PC-3 (cell line): Measurements from ENCODE around the gene ACP1. TPM values are rescaled to one million over a fixed set of nuclear protein-coding genes. Genes with fewer than 3 reads are reported as not detected.

Experiments used
- ATAC-seq: fragments of 200-7000 bp; cut with Tn5 transposase; 2 replicates; pipeline ENCODE4 v1.9.1; 2020; ENCODE audit warnings: mild to moderate bottlenecking, moderate library complexity
- BruUV-seq: library from RNA; stranded (reverse); fragments of 400-500 nt; replicated peaks from 2 replicates; lab custom pipeline; 2021; lab: Mats Ljungman, UMichigan
- CTCF ChIA-PET: fragments of 300-600 bp; sonication (Branson Sonifier 250); formaldehyde crosslinking; loops from one replicate; lab custom pipeline; 2022; ENCODE audit warnings: antibody characterized with exemption; lab: Charles Lee
- POLR2A ChIA-PET: fragments of 300-600 bp; sonication (Branson Sonifier 250); formaldehyde crosslinking; loops from one replicate; lab custom pipeline; 2022; ENCODE audit warnings: antibody characterized with exemption; ENCODE audit not compliant: unreplicated experiment; lab: Charles Lee
- DNase-seq: peaks from one replicate; pipeline ENCODE4 v3.0.0-alpha.2; 2015
- H2AFZ ChIP-seq: fragments of 300-600 bp; sonication (generic); 2 replicates; pipeline ENCODE4 v1.6.0; 2016; ENCODE audit warnings: antibody characterized with exemption, low read length
- H3F3A ChIP-seq: fragments of 300-600 bp; sonication (generic); one replicate; pipeline ENCODE4 v1.6.0; 2017; ENCODE audit warnings: antibody characterized with exemption, low read length, control low read depth, mild to moderate bottlenecking; ENCODE audit not compliant: unreplicated experiment
- H3K27ac ChIP-seq: fragments of 300-600 bp; sonication (generic); 2 replicates; pipeline ENCODE4 v1.5.1; 2016; ENCODE audit warnings: mild to moderate bottlenecking, low read length
- H3K27me3 ChIP-seq: fragments of 300-600 bp; sonication (generic); 2 replicates; pipeline ENCODE4 v1.6.1; 2016; ENCODE audit warnings: low read length, mixed read lengths
- H3K36me3 ChIP-seq: fragments of 300-600 bp; sonication (generic); 2 replicates; pipeline ENCODE4 v1.6.1; 2016; ENCODE audit warnings: low read depth, mixed run types, low read length, mixed read lengths
- H3K4me1 ChIP-seq: fragments of 300-600 bp; sonication (generic); 2 replicates; pipeline ENCODE4 v1.5.1; 2016; ENCODE audit warnings: low read length; ENCODE audit not compliant: insufficient read depth
- H3K4me2 ChIP-seq: fragments of 300-600 bp; sonication (generic); 2 replicates; pipeline ENCODE4 v1.6.0; 2016; ENCODE audit warnings: low read length
- H3K4me3 ChIP-seq: fragments of 300-600 bp; sonication (generic); 2 replicates; pipeline ENCODE4 v1.5.1; 2016; ENCODE audit warnings: mild to moderate bottlenecking, low read length, mixed read lengths
- H3K79me2 ChIP-seq: fragments of 300-600 bp; sonication (generic); 2 replicates; pipeline ENCODE4 v1.6.1; 2017; ENCODE audit warnings: low read length, mixed read lengths
- H3K9ac ChIP-seq: fragments of 300-600 bp; sonication (generic); 2 replicates; pipeline ENCODE4 v1.6.0; 2016; ENCODE audit warnings: mild to moderate bottlenecking, low read length
- H3K9me2 ChIP-seq: fragments of 300-600 bp; sonication (generic); replicated peaks from 2 replicates; pipeline ENCODE4 v1.6.1; 2016; ENCODE audit warnings: mixed run types, low read length, mixed read lengths
- H3K9me3 ChIP-seq: fragments of 300-600 bp; sonication (generic); 2 replicates; pipeline ENCODE4 v1.6.1; 2016; ENCODE audit warnings: low read length, mixed read lengths
- H4K20me1 ChIP-seq: fragments of 300-600 bp; sonication (generic); 2 replicates; pipeline ENCODE4 v1.6.1; 2016; ENCODE audit warnings: low read length, mixed read lengths
- CTCF ChIP-seq: fragments of 300-600 bp; sonication (generic); conservative IDR thresholded peaks from 2 replicates; pipeline ENCODE4 v1.5.1; 2017; ENCODE audit warnings: antibody characterized with exemption, low read depth, mild to moderate bottlenecking, low read length
- EZH2 ChIP-seq: fragments of 300-600 bp; sonication (generic); IDR thresholded peaks from one replicate; pipeline ENCODE4 v1.6.1; 2017; ENCODE audit warnings: antibody characterized with exemption, mild to moderate bottlenecking, low read length; ENCODE audit not compliant: unreplicated experiment
- EZH2phosphoT487 ChIP-seq: fragments of 300-600 bp; sonication (generic); IDR thresholded peaks from 2 replicates; pipeline ENCODE4 v1.6.1; 2018; ENCODE audit warnings: mild to moderate bottlenecking, antibody characterized with exemption, low read length, borderline replicate concordance
- intact Hi-C: fragments of 100-400 bp; cut with micrococcal nuclease; formaldehyde crosslinking; loops from 2 replicates; pipeline ENCODE4 v1.9.0; 2023
- total RNA-seq: library from RNA; depleted of rRNA; stranded (reverse); fragments of >200 nt; gene quantifications from 2 replicates; pipeline ENCODE4 v1.2.3, GENCODE V29; 2014

ACP1 gene
- total RNA-seq, 1 experiment from 2014 or later, result 149 TPM

DNA sequence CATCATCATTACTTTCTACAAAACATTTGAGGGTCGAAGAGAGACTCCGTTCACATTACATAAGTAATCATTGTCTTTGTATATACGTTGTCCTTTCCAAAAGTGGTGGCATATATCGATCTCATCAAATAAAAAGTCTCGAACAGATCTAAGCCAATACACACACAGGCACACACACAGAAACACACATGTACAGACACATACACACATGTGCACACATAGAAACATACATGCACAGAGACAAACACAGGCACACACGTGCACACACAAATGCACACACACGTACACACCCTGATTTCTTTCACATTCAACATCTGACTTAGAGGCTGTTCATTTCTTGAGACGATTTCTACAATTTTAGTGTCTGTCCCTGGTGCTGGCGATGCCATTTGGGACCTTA lies 40.6 kb downstream of the ACP1 start:
- no peaks in the 10 kb centered on the region for H3F3A ChIP-seq
- POLR2A ChIA-PET, result no interaction called here
- no peak overlapping the region for H3K4me3 ChIP-seq
- no TSS peak for BruUV-seq
- TF ChIP-seq EZH2phosphoT487 (no peak), CTCF (no peak)
- intact Hi-C loops, result no loop called here
- no peak overlapping the region for H2AFZ ChIP-seq
- DNase-seq (no peak), ATAC-seq (no peak)
- H3K27ac ChIP-seq, result no peak overlapping the region
- H3K36me3 ChIP-seq, result no peaks in the 10 kb centered on the region
- CTCF ChIA-PET, result no interaction called here
- H3K9me2 ChIP-seq, result no peaks in the 10 kb centered on the region
- no peaks in the 10 kb centered on the region for H4K20me1 ChIP-seq
- H3K9ac ChIP-seq, result no peak overlapping the region
- no peaks in the 10 kb centered on the region for H3K4me1 ChIP-seq
- H3K27me3 ChIP-seq, result peaks cover 7% of the 10 kb centered on the region; the same call in 1 of the 2 replicates
- H3K79me2 ChIP-seq, result no peaks in the 10 kb centered on the region
- no peak overlapping the region for H3K4me2 ChIP-seq
- H3K9me3 ChIP-seq, result no peaks in the 10 kb centered on the region

GRCh38 chr2:309148-309953 lies 44.6 kb downstream of the ACP1 start:
- H3K9me2 ChIP-seq, result no peaks in the 10 kb centered on the region
- no peak overlapping the region for H3K27ac ChIP-seq
- no peaks in the 10 kb centered on the region for H3K36me3 ChIP-seq
- H3K4me3 ChIP-seq, result no peak overlapping the region
- no peak overlapping the region for H3K9ac ChIP-seq
- ATAC-seq (no peak), DNase-seq (no peak)
- BruUV-seq, result no TSS peak
- H3K27me3 ChIP-seq, result peaks cover 23% of the 10 kb centered on the region
- H3F3A ChIP-seq, result no peaks in the 10 kb centered on the region
- POLR2A ChIA-PET, result no interaction called here
- intact Hi-C loops, result no loop called here
- H3K79me2 ChIP-seq, result no peaks in the 10 kb centered on the region
- H3K4me1 ChIP-seq, result no peaks in the 10 kb centered on the region
- CTCF ChIA-PET, result no interaction called here
- H2AFZ ChIP-seq, result no peak overlapping the region
- H4K20me1 ChIP-seq, result no peaks in the 10 kb centered on the region
- H3K9me3 ChIP-seq, result no peaks in the 10 kb centered on the region
- TF ChIP-seq CTCF, result no peak
- TF ChIP-seq EZH2, result no peak
- TF ChIP-seq EZH2phosphoT487, result no peak
- no peak overlapping the region for H3K4me2 ChIP-seq

GRCh38 chr2:309954-310510 lies 45.3 kb downstream of the ACP1 start:
- H4K20me1 ChIP-seq, result no peaks in the 10 kb centered on the region
- no peak for TF ChIP-seq CTCF
- no peak for TF ChIP-seq EZH2
- TF ChIP-seq EZH2phosphoT487, result no peak
- H3K9me2 ChIP-seq, result no peaks in the 10 kb centered on the region
- H3K4me2 ChIP-seq, result no peak overlapping the region
- H3K4me1 ChIP-seq, result no peaks in the 10 kb centered on the region
- ChIA-PET POLR2A (no interaction called here), CTCF (no interaction called here)
- H3K27ac ChIP-seq, result no peak overlapping the region
- no peaks in the 10 kb centered on the region for H3K9me3 ChIP-seq
- H3K27me3 ChIP-seq, result peaks cover 23% of the 10 kb centered on the region
- DNase-seq (no peak), ATAC-seq (no peak)
- H3K36me3 ChIP-seq, result no peaks in the 10 kb centered on the region
- BruUV-seq, result no TSS peak
- intact Hi-C loops, result no loop called here
- no peak overlapping the region for H3K9ac ChIP-seq
- H3K4me3 ChIP-seq, result no peak overlapping the region
- H3F3A ChIP-seq, result no peaks in the 10 kb centered on the region
- no peaks in the 10 kb centered on the region for H3K79me2 ChIP-seq
- no peak overlapping the region for H2AFZ ChIP-seq
